K562 (cell line): ENCODE measurements around the gene RMC1. TPM values are rescaled to one million over a fixed set of nuclear protein-coding genes. Genes with fewer than 3 reads are reported as not detected.

ENCODE experiments used
- ATF3 ChIP-seq, 2 experiments: fragments of 450-650 bp in 1 of 2; sonication (generic) in 1 of 2; formaldehyde crosslinking in 1 of 2; IDR thresholded peaks in 1 of 2; conservative IDR thresholded peaks in 1 of 2; 2 replicates each; pipeline versions ENCODE4 v1.6.1 to v1.8.1; 2016 to 2023; ENCODE audit warnings: mild to moderate bottlenecking in 2 of 2, moderate library complexity in 2 of 2, inconsistent platforms in 1 of 2, missing genetic modification reagents in 1 of 2
- BHLHE40 ChIP-seq: IDR thresholded peaks from 2 replicates; pipeline ENCODE4 v1.6.1; 2011; ENCODE audit warnings: low read length, improper control_type of control experiment
- KDM5B ChIP-seq: fragments of 200-600 bp; sonication (generic); IDR thresholded peaks from 2 replicates; pipeline ENCODE4 v1.6.1; 2012; ENCODE audit warnings: low read depth, mild to moderate bottlenecking, moderate library complexity, low read length, control low read depth, inconsistent platforms; ENCODE audit not compliant: insufficient replicate concordance
- KLF10 ChIP-seq: fragments of 250-450 bp; sonication (Bioruptor Pico); IDR thresholded peaks from 2 replicates; pipeline ENCODE4 v1.6.1; 2021; ENCODE audit warnings: matching md5 sums
- MAX ChIP-seq: sonication (generic); formaldehyde crosslinking; IDR thresholded peaks from 2 replicates; pipeline ENCODE4 v1.9.0; 2022; ENCODE audit warnings: mild to moderate bottlenecking, missing genetic modification reagents
- MAZ ChIP-seq, 2 experiments: fragments of 450-650 bp in 1 of 2; sonication (generic) in 1 of 2; formaldehyde crosslinking; IDR thresholded peaks in 1 of 2; conservative IDR thresholded peaks in 1 of 2; 2 replicates each; pipeline versions ENCODE4 v1.4.0 to v1.5.0; 2020; ENCODE audit warnings: mild to moderate bottlenecking in 1 of 2, missing genetic modification reagents in 1 of 2
- MCM7 ChIP-seq, 2 experiments: fragments of 450-650 bp; IDR thresholded peaks; 2 replicates each; pipeline ENCODE4 v1.6.1; 2016 to 2018
- SMC3 ChIP-seq: conservative IDR thresholded peaks from 2 replicates; pipeline ENCODE4 v1.6.1; 2011; ENCODE audit warnings: low read depth, low read length, improper control_type of control experiment; ENCODE audit not compliant: insufficient read depth
- STAG1 ChIP-seq: sonication (generic); formaldehyde crosslinking; IDR thresholded peaks from 2 replicates; pipeline ENCODE4 v1.5.0; 2020; ENCODE audit warnings: missing genetic modification reagents, borderline replicate concordance
- YY1 ChIP-seq, 3 experiments: IDR thresholded peaks; 2 replicates each; pipeline ENCODE4 v1.6.1; 2011; ENCODE audit warnings: low read length in 2 of 3, mild to moderate bottlenecking in 2 of 3, moderate library complexity in 2 of 3, borderline replicate concordance in 1 of 3, control low read depth in 1 of 3, low read depth in 1 of 3; ENCODE audit not compliant: insufficient read depth in 3 of 3, insufficient replicate concordance in 2 of 3, control insufficient read depth in 1 of 3, insufficient read length in 1 of 3; ENCODE audit errors: extremely low read depth in 1 of 3
- ZNF12 ChIP-seq: sonication (generic); formaldehyde crosslinking; IDR thresholded peaks from 2 replicates; pipeline ENCODE4 v1.4.0; 2020; ENCODE audit warnings: mild to moderate bottlenecking, missing genetic modification reagents
- polyA plus RNA-seq, 8 experiments: library from polyadenylated mRNA; depleted of rRNA in 4 of 8; stranded (reverse) in 5 of 8; unstranded in 3 of 8; fragments of >200 nt; fragmentation: Nextera tagmentation in 2 of 8; fragmentation: Illumina TruSeq in 1 of 8; extraction: Ambion mirVana in 2 of 8; extraction: Trizol in 1 of 8; gene quantifications; 2 replicates each; pipeline versions ENCODE4 v1.2.1 to v1.2.3, GENCODE V29; 2011 to 2014; ENCODE audit warnings: inconsistent platforms in 1 of 8, missing spikeins in 1 of 8
- total RNA-seq, 7 experiments: library from RNA; depleted of rRNA in 6 of 7; stranded (reverse); fragments of >200 nt in 6 of 7; fragmentation: Illumina TruSeq in 2 of 7; extraction: Trizol in 2 of 7; gene quantifications; 2 replicates each; pipeline versions ENCODE4 v1.2.1 to v1.2.3, GENCODE V29; 2011 to 2021; ENCODE audit warnings: low replicate concordance in 1 of 7
- TF ChIP-seq, protein P1 (sequence below): IDR thresholded peaks from 2 replicates; pipeline ENCODE4 v1.6.1; 2016; ENCODE audit warnings: missing genetic modification characterization, missing compliant biosample characterization
- TF ChIP-seq, protein P2 (sequence below): fragments of 250-450 bp; sonication (Bioruptor Pico); IDR thresholded peaks from 2 replicates; pipeline ENCODE4 v1.5.0; 2021; ENCODE audit warnings: mild to moderate bottlenecking, moderate library complexity

The RMC1 gene
- total and polyA plus RNA-seq, 9 of the 15 experiments (the other 6 are each of a cell fraction or from before 2014, with no cell fraction given) = 7.5 to 42.4 (median 35.5) TPM

DNA sequence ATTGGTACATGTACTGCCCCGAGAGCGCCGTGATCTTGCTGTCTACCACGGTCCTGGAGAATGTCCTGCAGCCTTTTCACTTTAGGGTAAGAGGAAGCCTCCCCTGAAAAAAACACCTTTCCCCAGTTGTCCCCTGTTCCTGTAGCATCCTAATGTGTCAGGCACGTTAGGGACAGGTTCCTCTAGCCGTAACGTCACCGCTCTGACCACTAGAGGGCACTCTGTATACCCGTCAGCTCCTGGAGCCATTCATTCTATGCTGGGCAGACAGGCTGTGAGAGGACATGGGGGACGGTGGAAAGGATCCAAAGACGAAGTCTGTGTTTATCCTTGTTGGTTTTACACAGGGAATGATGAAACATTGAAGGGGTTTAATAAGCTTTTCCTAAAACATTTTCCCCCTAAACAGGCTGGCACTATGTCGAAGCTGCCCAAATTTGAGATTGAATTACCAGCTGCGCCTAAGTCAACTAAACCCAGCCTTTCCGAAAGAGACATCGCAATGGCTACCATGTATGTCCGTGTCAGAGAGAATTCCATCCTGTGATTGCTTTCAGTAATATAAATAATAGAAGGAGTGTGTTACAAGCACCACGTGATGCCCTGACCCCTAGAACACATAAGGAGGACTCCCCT is 12.7 kb downstream of the RMC1 start (continued):
- TF ChIP-seq YY1 (IDR thresholded peaks at IDR 0.05; ENCODE audit: borderline replicate concordance in 1 of 3, control insufficient read depth in 1 of 3, extremely low read depth in 1 of 3, insufficient read depth in 3 of 3, insufficient read length in 1 of 3, insufficient replicate concordance in 2 of 3, low read depth in 1 of 3, low read length in 2 of 3) = peak in 1 of 3 experiments; percentile 59
- TF ChIP-seq SMC3 = peak; percentile 78
- no peak for TF ChIP-seq KDM5B
- 0 out of 2 replicates have a peak, but pooled peaks have one; percentile 22 for TF ChIP-seq ZNF12
- TF ChIP-seq, protein P1, sequence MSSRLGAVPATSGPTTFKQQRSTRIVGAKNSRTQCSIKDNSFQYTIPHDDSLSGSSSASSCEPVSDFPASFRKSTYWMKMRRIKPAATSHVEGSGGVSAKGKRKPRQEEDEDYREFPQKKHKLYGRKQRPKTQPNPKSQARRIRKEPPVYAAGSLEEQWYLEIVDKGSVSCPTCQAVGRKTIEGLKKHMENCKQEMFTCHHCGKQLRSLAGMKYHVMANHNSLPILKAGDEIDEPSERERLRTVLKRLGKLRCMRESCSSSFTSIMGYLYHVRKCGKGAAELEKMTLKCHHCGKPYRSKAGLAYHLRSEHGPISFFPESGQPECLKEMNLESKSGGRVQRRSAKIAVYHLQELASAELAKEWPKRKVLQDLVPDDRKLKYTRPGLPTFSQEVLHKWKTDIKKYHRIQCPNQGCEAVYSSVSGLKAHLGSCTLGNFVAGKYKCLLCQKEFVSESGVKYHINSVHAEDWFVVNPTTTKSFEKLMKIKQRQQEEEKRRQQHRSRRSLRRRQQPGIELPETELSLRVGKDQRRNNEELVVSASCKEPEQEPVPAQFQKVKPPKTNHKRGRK (tag) = no peak
- TF ChIP-seq MAZ (CRISPR knock-in tag; conservative IDR thresholded peaks at IDR 0.05 in 1 of 2, IDR thresholded peaks at IDR 0.05 in 1 of 2) = 0 out of 4 replicates have a peak, but pooled peaks of 1 of the 2 experiments have one; percentile 41
- TF ChIP-seq MCM7 (IDR thresholded peaks at IDR 0.05) = no peak
- TF ChIP-seq ATF3 (IDR thresholded peaks at IDR 0.05) = 0 out of 2 replicates have a peak, but pooled peaks have one; percentile 25
- TF ChIP-seq ATF3 (CRISPR knock-in tag; conservative IDR thresholded peaks at IDR 0.05) = no peak
- TF ChIP-seq KLF10 (CRISPR knock-in tag) = no peak
- TF ChIP-seq, protein P2, sequence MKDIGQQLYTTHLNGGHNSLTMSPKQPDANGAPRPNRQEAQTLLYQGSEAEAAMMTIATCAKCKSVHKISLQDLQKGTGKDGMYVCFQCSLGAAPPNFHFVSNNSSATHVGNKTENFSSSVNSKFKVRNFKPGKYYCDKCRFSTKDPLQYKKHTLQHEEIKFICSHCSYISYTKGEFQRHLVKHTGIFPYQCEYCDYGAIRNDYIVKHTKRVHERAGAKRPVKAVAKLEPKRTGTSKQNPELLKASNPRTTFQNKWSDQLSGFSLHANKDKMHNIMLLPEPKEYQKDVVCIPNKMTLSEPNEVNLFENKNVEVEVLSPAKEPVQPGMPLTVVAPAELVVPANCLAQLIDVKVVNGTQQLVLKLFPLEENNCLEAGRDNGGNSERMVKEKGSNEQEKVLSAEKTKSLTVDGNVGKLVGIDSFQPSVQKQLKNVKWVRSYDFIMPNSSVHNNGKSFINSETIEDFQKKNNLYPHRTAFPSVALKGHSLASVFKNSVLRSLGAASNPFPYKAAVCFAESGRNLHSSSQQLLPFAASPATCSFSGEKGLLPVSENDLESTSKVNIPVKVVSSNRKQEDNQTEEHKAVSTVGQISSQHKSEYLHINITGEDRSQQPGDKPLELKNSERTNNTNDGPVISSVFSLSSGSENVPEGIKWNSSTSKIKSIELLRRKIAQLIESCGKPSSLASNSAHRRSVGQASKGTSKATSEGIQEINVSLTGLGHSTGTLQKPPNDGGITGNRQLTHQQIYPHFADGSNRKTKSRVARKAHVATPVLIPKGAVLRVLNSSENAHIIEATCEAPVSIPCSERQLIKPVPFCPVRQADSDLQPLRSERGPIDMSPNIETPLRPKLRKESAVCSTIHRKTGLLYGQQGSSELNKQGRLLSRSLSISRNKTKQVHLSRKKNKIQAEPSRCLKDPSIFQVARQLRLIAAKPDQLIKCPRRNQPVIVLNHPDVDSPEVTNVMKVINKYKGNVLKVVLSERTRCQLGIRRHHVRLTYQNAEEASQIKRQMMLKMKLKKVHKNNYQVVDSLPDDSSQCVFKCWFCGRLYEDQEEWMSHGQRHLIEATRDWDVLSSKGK (CRISPR knock-in tag) = no peak
- TF ChIP-seq MAX (CRISPR knock-in tag) = peak; percentile 44; the same call in 1 of the 2 replicates
- TF ChIP-seq STAG1 = peak; percentile 39; the same call in 1 of the 2 replicates
- peak; percentile 34; the same call in 1 of the 2 replicates for TF ChIP-seq BHLHE40
